ENCODE measurements around the gene ZFYVE27.

Gene ZFYVE27

DNA sequence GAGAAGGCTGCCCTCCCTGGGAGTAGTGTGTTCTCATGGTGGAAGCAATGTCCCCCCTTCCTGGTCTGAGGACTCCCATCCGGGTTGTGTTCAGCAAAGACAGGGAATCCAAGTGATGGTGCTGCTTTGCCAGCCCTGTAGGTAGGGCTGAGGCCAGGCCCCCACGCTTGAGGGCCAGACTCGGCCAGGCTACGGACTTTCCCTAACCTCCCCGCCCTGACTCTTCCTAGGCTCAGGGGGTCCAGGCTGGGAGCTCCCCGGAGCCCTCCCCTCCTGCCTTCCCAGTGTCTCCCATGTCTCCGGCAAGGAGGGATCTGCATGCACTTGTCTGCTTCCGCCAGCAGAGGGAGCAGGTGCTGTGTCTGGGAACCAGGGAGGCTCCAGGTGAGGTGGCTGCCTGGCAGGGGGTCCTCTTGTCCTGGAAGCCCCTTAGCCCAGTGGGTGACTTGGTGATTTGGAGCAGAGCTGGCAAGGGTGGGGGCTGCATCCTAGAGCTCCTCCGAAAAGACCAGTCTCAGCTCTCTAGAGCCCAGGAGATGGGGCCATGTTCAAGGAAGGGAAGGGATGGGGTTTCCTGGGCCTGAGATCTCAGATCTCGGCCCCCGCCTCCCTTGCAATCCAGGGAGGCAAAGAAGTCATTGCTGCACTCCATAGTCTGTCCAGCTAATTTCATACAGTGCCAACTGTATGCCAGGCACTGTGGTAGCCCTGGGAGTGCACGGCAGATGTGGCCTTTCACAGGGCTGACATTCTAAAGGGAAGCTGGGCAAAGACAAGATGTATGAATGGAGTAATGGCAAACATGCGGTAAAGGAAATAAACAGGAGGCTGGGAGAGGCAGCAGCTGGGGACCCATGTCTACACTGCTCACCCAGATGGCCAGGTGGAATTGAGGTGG is 55.1 kb downstream of the ZFYVE27 start:
- peak; percentile 72 for DNase-seq (ENCODE audit: low spot score)

DNA sequence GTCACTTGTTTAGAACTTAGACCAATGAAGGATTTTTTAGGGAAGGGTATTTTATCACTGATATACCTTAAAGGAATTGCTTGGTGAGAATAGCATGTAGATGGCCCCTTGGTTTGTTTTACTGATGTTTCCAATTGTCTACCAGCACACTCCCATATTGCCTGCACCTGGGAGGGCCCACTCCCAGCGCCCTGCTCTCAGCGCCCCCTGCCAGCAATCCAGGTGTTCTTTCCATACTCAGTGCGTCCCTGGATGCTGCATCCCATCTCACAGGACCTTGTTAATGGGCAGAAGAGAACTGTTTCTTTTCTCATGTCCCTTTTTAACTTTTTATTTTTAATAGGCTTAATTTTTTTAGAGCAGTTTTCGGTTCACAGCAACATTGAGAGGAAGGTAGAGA is 59.0 kb downstream of the ZFYVE27 start:
- no peak for DNase-seq (ENCODE audit: low spot score)

DNA sequence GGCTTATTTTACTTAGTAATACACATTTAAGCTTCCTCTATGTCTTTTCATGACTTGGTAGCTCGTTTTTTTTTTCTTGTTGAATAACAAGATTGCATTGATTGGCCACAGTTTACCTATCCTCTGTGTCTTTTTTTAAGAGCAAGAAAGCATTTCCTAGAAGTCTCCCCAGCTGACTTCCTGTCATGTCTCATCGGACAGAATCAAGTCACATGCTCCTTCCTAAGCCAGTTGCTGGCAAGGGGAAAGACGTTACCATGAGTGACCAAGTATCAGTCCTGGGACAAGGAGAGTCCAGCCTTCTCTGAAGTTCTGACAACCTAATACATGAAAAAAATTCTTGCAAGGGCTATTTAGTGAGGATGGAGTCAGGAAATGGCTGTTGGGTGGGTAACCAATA is 59.7 kb downstream of the ZFYVE27 start:
- DNase-seq (ENCODE audit: low spot score) = no peak

DNA sequence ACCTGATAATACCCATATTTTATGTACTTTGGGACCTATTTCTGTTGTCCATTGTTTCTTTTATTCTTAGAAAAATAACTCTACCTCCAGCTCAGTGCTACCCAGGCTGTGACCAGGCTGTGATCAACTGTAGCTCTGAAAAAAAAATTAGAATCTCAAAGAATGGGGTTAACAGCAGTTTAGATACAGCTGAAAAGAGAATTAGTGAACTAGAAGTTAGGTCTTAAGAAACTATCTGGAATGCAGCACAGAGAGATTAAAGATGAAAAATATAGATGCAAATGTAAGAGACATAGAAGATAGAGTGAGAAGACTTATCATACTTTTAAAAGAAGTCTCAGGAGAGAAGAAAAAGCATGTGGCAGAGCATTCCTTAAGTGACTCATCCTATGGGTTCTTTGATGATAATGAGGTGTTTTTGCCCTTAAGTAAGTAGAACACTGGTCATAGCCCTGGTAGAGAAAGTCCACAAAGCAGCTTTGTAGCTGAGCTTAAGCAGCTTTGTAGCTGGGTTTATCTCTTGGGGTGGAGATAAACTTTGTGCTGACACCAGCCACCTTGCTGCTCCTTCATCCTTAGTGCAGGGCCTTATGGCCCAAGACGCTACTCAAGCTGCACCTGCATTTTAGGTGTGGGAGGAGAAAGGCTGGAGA is 62.2 kb downstream of the ZFYVE27 start:
- no peak for DNase-seq (ENCODE audit: low spot score)

DNA sequence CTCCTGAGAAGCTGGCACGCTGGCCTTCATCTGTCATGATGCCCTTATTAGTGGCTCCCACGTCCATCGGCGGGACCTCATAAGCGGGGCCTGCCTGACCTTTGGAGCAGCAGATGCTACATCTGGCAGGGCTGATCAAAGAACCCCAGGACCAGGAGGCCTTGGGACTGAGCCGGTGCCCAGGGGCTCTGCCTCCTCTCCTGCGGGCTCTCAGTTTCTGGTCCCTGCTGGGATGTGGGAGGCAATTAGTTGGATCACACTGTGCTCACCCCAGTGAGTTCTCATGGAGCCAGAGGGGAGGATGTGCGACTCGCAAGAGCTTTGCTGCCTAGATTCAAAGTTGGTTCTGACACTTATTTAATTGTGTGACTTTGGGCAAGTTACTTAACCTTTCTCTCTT is 63.5 kb downstream of the ZFYVE27 start:
- no peak for DNase-seq (ENCODE audit: low spot score)

DNA sequence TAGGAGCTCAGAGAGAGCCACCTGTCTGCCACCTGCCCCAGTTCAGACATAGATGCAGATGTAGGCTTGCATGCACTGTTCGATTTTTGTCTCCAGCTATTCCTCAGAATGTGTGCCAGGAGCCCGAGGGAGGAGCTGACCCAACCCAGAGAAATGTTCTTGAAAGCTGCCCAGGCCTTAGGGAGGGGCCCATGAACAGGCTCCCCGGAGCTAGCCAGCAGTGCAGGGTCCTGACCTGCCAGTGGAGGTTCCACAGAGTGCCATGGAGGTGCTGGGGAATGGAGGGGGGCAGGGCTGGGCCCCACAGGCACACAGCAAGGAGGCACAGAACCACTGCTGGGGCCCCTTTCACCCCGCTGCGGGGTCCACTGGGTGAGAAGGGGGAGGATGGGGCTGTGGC is 64.5 kb downstream of the ZFYVE27 start:
- DNase-seq (ENCODE audit: low spot score) = no peak

DNA sequence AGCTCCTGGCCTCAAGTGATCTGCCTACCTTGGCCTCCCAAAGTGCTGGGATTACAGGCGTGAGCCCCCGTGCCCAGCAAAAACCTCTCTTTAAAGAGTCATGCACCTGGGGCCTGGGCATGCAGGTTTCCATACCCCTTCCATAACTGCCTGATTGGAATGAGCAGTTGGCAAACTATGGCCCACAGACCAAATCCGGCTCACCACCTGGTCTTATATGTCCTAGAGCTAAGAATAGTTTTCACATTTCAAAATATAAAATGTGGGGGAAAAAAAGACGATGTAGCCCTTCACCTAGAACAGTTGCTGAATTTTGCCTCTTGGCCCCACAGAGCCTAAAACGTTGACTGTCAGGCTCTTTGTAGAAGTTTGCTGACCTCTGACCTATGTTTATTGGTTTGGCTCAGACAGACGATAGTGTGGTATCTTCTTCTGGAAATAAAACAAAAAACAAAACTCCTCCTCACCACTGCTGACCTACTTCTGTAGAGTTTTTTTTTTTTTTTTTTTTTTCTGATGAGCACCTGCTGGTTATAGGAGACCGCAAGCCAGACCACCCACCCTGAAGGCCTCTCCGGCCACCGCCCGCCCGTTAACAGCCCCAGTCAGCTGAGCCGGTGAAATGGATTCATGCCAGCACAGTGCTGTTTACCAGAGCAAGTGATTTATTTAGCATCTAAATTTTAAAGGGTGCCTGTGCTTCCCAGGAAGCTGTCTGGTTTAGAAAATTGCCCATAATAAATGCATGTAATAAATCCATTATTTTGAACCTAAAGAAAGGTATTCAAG is 68.4 kb downstream of the ZFYVE27 start:
- no peak for DNase-seq (ENCODE audit: low spot score)

DNA sequence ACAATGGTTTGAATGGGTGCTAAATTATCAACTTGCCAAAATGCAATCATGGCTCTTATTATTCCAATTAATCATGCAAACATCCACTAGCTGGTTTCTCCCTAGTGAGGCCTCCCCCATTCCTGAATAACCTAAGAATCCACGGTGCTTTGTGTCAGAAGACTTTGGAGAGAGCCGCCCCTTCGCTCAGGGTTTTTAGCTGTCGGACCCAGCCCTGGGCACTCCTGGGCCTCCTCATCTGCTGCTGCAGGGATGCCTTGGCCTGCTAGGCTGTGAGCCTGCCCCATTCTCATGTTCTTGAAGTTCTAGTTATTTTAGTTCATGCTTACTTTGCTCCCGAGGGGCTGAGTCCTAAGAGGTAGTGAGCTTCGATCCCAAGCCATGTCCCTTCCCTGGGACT is 69.0 kb downstream of the ZFYVE27 start:
- no peak for DNase-seq (ENCODE audit: low spot score)

DNA sequence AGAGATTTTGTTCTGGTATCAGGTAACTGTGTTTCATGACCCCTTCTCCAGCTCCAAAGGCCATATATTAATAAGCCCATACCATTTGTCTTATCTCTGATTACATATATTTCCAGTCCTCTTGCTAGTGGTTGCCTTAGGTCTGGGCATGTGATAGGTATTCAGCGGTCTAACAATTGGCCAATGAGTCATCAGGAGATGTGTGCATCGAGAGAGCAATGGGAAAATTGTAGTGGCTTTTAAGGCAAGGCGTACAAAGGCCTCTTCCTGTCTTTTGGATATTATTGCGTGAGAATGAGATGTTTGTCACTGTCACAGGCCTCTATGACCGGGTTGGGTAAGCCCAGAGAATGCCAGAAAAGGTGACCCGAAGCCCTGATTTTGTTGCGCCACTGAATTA is 73.5 kb downstream of the ZFYVE27 start:
- no peak for DNase-seq (ENCODE audit: low spot score)
